Panc1 (cell line): ENCODE measurements around the gene PSTPIP1. TPM values are rescaled to one million over a fixed set of nuclear protein-coding genes. Genes with fewer than 3 reads are reported as not detected.

ENCODE experiments used
- ATAC-seq: fragments of 200-7000 bp; cut with Tn5 transposase; 2 replicates; pipeline ENCODE4 v1.9.1; 2020; ENCODE audit warnings: mild to moderate bottlenecking, moderate library complexity
- BruUV-seq: library from RNA; stranded (reverse); fragments of 400-500 nt; replicated peaks from 2 replicates; lab custom pipeline; 2021; lab: Mats Ljungman, UMichigan
- CTCF ChIA-PET: fragments of 300-600 bp; sonication (Branson Sonifier 250); formaldehyde crosslinking; loops from one replicate; lab custom pipeline; 2022; ENCODE audit warnings: antibody characterized with exemption; lab: Charles Lee
- POLR2A ChIA-PET: fragments of 300-600 bp; sonication (Branson Sonifier 250); formaldehyde crosslinking; loops from one replicate; lab custom pipeline; 2022; ENCODE audit warnings: antibody characterized with exemption; lab: Charles Lee
- DNase-seq: peaks from one replicate; pipeline ENCODE4 v3.0.0-alpha.2; 2010; ENCODE audit warnings: low read depth, low spot score
- H3K27ac ChIP-seq: 2 replicates; pipeline ENCODE4 v1.5.1; 2011; ENCODE audit warnings: mild to moderate bottlenecking, low read length, inconsistent platforms
- H3K27me3 ChIP-seq: fragments of 200-500 bp; sonication (Bioruptor generic); 2 replicates; pipeline ENCODE4 v1.6.0; 2014; ENCODE audit warnings: low read length, inconsistent platforms; ENCODE audit not compliant: control insufficient read depth, insufficient read depth
- H3K36me3 ChIP-seq: fragments of 200-500 bp; sonication (Bioruptor generic); 2 replicates; pipeline ENCODE4 v1.5.1; 2014; ENCODE audit warnings: inconsistent platforms, mild to moderate bottlenecking, low read length, moderate library complexity; ENCODE audit not compliant: control insufficient read depth, insufficient read depth
- H3K4me1 ChIP-seq: 2 replicates; pipeline ENCODE4 v1.5.1; 2011; ENCODE audit warnings: inconsistent platforms, mild to moderate bottlenecking, low read length, moderate library complexity; ENCODE audit not compliant: control insufficient read depth, insufficient read depth
- H3K4me3 ChIP-seq, 2 experiments: 2 replicates each; pipeline ENCODE4 v1.5.1; 2011 to 2012; ENCODE audit warnings: low read depth in 2 of 2, low read length in 2 of 2, mild to moderate bottlenecking in 2 of 2, inconsistent platforms in 1 of 2, moderate library complexity in 1 of 2
- H3K9me3 ChIP-seq: fragments of 200-500 bp; sonication (Bioruptor generic); 2 replicates; pipeline ENCODE4 v1.5.1; 2014; ENCODE audit warnings: low read depth, mild to moderate bottlenecking, inconsistent platforms, low read length, moderate library complexity; ENCODE audit not compliant: control insufficient read depth, insufficient read depth
- CTCF ChIP-seq: fragments of 450-650 bp; IDR thresholded peaks from 2 replicates; pipeline ENCODE4 v1.5.1; 2017; ENCODE audit warnings: mild to moderate bottlenecking
- POLR2AphosphoS5 ChIP-seq: IDR thresholded peaks from 2 replicates; pipeline ENCODE4 v1.6.1; 2012; ENCODE audit warnings: mild to moderate bottlenecking, low read depth, low read length, moderate library complexity
- REST ChIP-seq, 2 experiments: IDR thresholded peaks; 2 replicates each; pipeline ENCODE4 v1.6.1; 2011 to 2012; ENCODE audit warnings: low read depth in 2 of 2, control low read depth in 1 of 2, low read length in 1 of 2, mild to moderate bottlenecking in 1 of 2, moderate library complexity in 1 of 2; ENCODE audit not compliant: insufficient read depth in 1 of 2
- SIN3A ChIP-seq: IDR thresholded peaks from 2 replicates; pipeline ENCODE4 v1.6.1; 2012; ENCODE audit warnings: low read depth, mild to moderate bottlenecking, low read length, moderate library complexity, borderline replicate concordance; ENCODE audit not compliant: insufficient read depth
- TCF7L2 ChIP-seq: IDR thresholded peaks from 2 replicates; pipeline ENCODE4 v1.6.1; 2011; ENCODE audit warnings: mild to moderate bottlenecking, low read depth, low read length, inconsistent platforms
- in situ Hi-C: cut with HindIII; loops from 2 replicates; pipeline ENCODE4 v1.10.0; 2016; ENCODE audit warnings: low sequenced_read_pairs, low pct_unique_long_range_greater_than_20kb
- intact Hi-C: fragments of 100-400 bp; cut with micrococcal nuclease; formaldehyde crosslinking; loops from one replicate; pipeline ENCODE4 v1.10.0; 2022; ENCODE audit not compliant: unreplicated experiment
- total RNA-seq: library from RNA; stranded (reverse); gene quantifications from one replicate; pipeline ENCODE4 v1.2.1, GENCODE V29; 2021; ENCODE audit not compliant: unreplicated experiment

Gene PSTPIP1
- total RNA-seq, 1 experiment from 2014 or later: 0.46 TPM

GRCh38 chr15:77002436-77002835 is 7.5 kb downstream of the PSTPIP1 start:
- ChIA-PET CTCF (no interaction called here), POLR2A (no interaction called here)
- H3K4me3 ChIP-seq: no peak overlapping the region
- no peaks in the 10 kb centered on the region for H3K27me3 ChIP-seq
- intact Hi-C loops: no loop called here
- H3K4me1 ChIP-seq: no peaks in the 10 kb centered on the region
- BruUV-seq: no TSS peak
- H3K27ac ChIP-seq: no peak overlapping the region
- H3K36me3 ChIP-seq: no peaks in the 10 kb centered on the region
- H3K9me3 ChIP-seq: no peaks in the 10 kb centered on the region
- TF ChIP-seq CTCF (no peak), REST (IDR thresholded peaks at IDR 0.05; ENCODE audit: insufficient read depth in 1 of 2, low read depth in 2 of 2, low read length in 1 of 2) (no peak), POLR2AphosphoS5 (no peak), SIN3A (no peak), TCF7L2 (no peak)
- in situ Hi-C loops: no loop called here
- ATAC-seq (no peak), DNase-seq (no peak)

- BruUV-seq: no TSS peak
- no peaks in the 10 kb centered on the region for H3K36me3 ChIP-seq
- H3K27ac ChIP-seq: no peak overlapping the region
- TF ChIP-seq SIN3A (no peak), POLR2AphosphoS5 (no peak), REST (IDR thresholded peaks at IDR 0.05; ENCODE audit: insufficient read depth in 1 of 2, low read depth in 2 of 2, low read length in 1 of 2) (no peak), CTCF (no peak), TCF7L2 (no peak)
- POLR2A ChIA-PET: no interaction called here
- no peaks in the 10 kb centered on the region for H3K4me1 ChIP-seq
- no peak overlapping the region for H3K4me3 ChIP-seq
- no peaks in the 10 kb centered on the region for H3K9me3 ChIP-seq
- CTCF ChIA-PET: no interaction called here
- in situ Hi-C loops (no loop called here), intact Hi-C loops (no loop called here)
- no peak for DNase-seq
- no peaks in the 10 kb centered on the region for H3K27me3 ChIP-seq
- ATAC-seq: no peak
Observed at GRCh38 chr15:77002954-77003912, 8.3 kb downstream of the PSTPIP1 start.
